H1 (cell line): ENCODE results near the gene ESCO1. TPM values are rescaled to one million over a fixed set of nuclear protein-coding genes. Genes with fewer than 3 reads are reported as not detected.

ENCODE experiments used
- CHD2 ChIP-seq: IDR thresholded peaks from 2 replicates; pipeline ENCODE4 v1.6.1; 2012; ENCODE audit warnings: low read length, improper control_type of control experiment
- EGR1 ChIP-seq: IDR thresholded peaks from 2 replicates; pipeline ENCODE4 v1.6.1; 2011; ENCODE audit warnings: low read depth, low read length, borderline replicate concordance
- NRF1 ChIP-seq: IDR thresholded peaks from 2 replicates; pipeline ENCODE4 v1.6.1; 2011; ENCODE audit warnings: mild to moderate bottlenecking, low read depth, low read length, improper control_type of control experiment
- POLR2A ChIP-seq, 2 experiments: IDR thresholded peaks; 1 replicate in 1 of 2; 2 replicates in 1 of 2; pipeline ENCODE4 v1.6.1; 2011; ENCODE audit warnings: low read depth in 2 of 2, low read length in 2 of 2, mild to moderate bottlenecking in 2 of 2; ENCODE audit errors: control extremely low read depth in 1 of 2
- POLR2AphosphoS5 ChIP-seq: IDR thresholded peaks from 2 replicates; pipeline ENCODE4 v1.6.1; 2011; ENCODE audit warnings: low read depth, low read length
- RFX5 ChIP-seq: IDR thresholded peaks from 2 replicates; pipeline ENCODE4 v1.6.1; 2011; ENCODE audit warnings: low read depth, low read length, improper control_type of control experiment, borderline replicate concordance
- TCF12 ChIP-seq: IDR thresholded peaks from 2 replicates; pipeline ENCODE4 v1.6.1; 2011; ENCODE audit warnings: low read depth, mild to moderate bottlenecking, low read length
- polyA plus RNA-seq, 7 experiments: library from polyadenylated mRNA; depleted of rRNA in 3 of 7; stranded (reverse) in 5 of 7; unstranded in 2 of 7; fragments of >200 nt in 5 of 7; fragments of 200-250 nt in 2 of 7; gene quantifications; 1 replicate in 5 of 7; 2 replicates in 1 of 7; 4 replicates in 1 of 7; pipeline versions ENCODE4 v1.2.1 to v1.2.3, GENCODE V29; 2011 to 2013; ENCODE audit warnings: missing spikeins in 2 of 7, mixed read lengths in 2 of 7
- total RNA-seq: library from RNA; stranded (reverse); fragmentation: NEBNext Ultra II Directional; extraction: Animal tissue kit (Norgen Biotek cat#: 25700); gene quantifications from 2 replicates; pipeline ENCODE4 v1.2.1, GENCODE V29; 2021
- TF ChIP-seq, protein P1 (sequence below): fragments of 300-600 bp; sonication (generic); IDR thresholded peaks from 2 replicates; pipeline ENCODE4 v1.7.1; 2012; ENCODE audit warnings: low read length, moderate library complexity, mild to moderate bottlenecking, inconsistent platforms; ENCODE audit not compliant: insufficient replicate concordance

ESCO1 gene
- total and polyA plus RNA-seq, 2 of the 8 experiments (the other 6 are each of a cell fraction or from before 2014, with no cell fraction given), result 5.8 to 48.3 TPM

DNA sequence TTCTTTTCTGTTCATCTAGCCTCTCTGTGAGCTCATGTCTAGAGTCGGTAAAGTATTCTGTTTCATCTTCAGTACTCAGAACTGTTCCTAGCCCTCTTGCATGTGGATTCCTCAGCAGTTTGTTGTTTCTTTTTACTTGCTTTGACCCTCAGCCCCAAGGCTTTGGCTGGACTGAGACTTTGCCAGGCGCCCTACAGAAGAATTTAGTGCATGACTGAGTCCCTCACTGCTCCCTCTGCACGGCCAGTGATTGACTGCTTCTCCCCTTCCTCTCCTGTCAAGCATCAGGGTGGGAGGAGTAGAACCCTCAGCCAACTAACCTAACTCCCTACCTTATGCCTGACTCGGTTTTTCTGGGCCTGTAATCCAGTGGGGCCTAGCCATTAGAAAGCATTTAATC is 109.8 kb downstream of the ESCO1 start (continued):
- TF ChIP-seq, protein P1, sequence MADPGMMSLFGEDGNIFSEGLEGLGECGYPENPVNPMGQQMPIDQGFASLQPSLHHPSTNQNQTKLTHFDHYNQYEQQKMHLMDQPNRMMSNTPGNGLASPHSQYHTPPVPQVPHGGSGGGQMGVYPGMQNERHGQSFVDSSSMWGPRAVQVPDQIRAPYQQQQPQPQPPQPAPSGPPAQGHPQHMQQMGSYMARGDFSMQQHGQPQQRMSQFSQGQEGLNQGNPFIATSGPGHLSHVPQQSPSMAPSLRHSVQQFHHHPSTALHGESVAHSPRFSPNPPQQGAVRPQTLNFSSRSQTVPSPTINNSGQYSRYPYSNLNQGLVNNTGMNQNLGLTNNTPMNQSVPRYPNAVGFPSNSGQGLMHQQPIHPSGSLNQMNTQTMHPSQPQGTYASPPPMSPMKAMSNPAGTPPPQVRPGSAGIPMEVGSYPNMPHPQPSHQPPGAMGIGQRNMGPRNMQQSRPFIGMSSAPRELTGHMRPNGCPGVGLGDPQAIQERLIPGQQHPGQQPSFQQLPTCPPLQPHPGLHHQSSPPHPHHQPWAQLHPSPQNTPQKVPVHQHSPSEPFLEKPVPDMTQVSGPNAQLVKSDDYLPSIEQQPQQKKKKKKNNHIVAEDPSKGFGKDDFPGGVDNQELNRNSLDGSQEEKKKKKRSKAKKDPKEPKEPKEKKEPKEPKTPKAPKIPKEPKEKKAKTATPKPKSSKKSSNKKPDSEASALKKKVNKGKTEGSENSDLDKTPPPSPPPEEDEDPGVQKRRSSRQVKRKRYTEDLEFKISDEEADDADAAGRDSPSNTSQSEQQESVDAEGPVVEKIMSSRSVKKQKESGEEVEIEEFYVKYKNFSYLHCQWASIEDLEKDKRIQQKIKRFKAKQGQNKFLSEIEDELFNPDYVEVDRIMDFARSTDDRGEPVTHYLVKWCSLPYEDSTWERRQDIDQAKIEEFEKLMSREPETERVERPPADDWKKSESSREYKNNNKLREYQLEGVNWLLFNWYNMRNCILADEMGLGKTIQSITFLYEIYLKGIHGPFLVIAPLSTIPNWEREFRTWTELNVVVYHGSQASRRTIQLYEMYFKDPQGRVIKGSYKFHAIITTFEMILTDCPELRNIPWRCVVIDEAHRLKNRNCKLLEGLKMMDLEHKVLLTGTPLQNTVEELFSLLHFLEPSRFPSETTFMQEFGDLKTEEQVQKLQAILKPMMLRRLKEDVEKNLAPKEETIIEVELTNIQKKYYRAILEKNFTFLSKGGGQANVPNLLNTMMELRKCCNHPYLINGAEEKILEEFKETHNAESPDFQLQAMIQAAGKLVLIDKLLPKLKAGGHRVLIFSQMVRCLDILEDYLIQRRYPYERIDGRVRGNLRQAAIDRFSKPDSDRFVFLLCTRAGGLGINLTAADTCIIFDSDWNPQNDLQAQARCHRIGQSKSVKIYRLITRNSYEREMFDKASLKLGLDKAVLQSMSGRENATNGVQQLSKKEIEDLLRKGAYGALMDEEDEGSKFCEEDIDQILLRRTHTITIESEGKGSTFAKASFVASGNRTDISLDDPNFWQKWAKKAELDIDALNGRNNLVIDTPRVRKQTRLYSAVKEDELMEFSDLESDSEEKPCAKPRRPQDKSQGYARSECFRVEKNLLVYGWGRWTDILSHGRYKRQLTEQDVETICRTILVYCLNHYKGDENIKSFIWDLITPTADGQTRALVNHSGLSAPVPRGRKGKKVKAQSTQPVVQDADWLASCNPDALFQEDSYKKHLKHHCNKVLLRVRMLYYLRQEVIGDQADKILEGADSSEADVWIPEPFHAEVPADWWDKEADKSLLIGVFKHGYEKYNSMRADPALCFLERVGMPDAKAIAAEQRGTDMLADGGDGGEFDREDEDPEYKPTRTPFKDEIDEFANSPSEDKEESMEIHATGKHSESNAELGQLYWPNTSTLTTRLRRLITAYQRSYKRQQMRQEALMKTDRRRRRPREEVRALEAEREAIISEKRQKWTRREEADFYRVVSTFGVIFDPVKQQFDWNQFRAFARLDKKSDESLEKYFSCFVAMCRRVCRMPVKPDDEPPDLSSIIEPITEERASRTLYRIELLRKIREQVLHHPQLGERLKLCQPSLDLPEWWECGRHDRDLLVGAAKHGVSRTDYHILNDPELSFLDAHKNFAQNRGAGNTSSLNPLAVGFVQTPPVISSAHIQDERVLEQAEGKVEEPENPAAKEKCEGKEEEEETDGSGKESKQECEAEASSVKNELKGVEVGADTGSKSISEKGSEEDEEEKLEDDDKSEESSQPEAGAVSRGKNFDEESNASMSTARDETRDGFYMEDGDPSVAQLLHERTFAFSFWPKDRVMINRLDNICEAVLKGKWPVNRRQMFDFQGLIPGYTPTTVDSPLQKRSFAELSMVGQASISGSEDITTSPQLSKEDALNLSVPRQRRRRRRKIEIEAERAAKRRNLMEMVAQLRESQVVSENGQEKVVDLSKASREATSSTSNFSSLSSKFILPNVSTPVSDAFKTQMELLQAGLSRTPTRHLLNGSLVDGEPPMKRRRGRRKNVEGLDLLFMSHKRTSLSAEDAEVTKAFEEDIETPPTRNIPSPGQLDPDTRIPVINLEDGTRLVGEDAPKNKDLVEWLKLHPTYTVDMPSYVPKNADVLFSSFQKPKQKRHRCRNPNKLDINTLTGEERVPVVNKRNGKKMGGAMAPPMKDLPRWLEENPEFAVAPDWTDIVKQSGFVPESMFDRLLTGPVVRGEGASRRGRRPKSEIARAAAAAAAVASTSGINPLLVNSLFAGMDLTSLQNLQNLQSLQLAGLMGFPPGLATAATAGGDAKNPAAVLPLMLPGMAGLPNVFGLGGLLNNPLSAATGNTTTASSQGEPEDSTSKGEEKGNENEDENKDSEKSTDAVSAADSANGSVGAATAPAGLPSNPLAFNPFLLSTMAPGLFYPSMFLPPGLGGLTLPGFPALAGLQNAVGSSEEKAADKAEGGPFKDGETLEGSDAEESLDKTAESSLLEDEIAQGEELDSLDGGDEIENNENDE, result no peak
- TF ChIP-seq CHD2, result no peak
- TF ChIP-seq TCF12, result no peak
- no peak for TF ChIP-seq RFX5
- no peak for TF ChIP-seq POLR2AphosphoS5
- no peak for TF ChIP-seq NRF1
- TF ChIP-seq POLR2A (IDR thresholded peaks at IDR 0.05; ENCODE audit: control extremely low read depth in 1 of 2, low read depth in 2 of 2, low read length in 2 of 2), result no peak
- no peak for TF ChIP-seq EGR1
- TF ChIP-seq, all 59 proteins: peak for 0
